ENCODE measurements around the gene CELF1.

Gene CELF1

GRCh38 chr11:47436726-47437125 is 116.2 kb downstream of the CELF1 start:
- no peak for DNase-seq (ENCODE audit: extremely low read depth, low read depth)

GRCh38 chr11:47435687-47436086 is 117.2 kb downstream of the CELF1 start:
- no peak for DNase-seq (ENCODE audit: extremely low read depth, low read depth)
- TF ChIP-seq, protein P1, sequence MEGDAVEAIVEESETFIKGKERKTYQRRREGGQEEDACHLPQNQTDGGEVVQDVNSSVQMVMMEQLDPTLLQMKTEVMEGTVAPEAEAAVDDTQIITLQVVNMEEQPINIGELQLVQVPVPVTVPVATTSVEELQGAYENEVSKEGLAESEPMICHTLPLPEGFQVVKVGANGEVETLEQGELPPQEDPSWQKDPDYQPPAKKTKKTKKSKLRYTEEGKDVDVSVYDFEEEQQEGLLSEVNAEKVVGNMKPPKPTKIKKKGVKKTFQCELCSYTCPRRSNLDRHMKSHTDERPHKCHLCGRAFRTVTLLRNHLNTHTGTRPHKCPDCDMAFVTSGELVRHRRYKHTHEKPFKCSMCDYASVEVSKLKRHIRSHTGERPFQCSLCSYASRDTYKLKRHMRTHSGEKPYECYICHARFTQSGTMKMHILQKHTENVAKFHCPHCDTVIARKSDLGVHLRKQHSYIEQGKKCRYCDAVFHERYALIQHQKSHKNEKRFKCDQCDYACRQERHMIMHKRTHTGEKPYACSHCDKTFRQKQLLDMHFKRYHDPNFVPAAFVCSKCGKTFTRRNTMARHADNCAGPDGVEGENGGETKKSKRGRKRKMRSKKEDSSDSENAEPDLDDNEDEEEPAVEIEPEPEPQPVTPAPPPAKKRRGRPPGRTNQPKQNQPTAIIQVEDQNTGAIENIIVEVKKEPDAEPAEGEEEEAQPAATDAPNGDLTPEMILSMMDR (IDR thresholded peaks at IDR 0.05; ENCODE audit: low read depth, low read length), result no peak

More at GRCh38 chr11:47436726-47437125, 116.2 kb downstream of the CELF1 start:
- TF ChIP-seq, protein P1 (IDR thresholded peaks at IDR 0.05; ENCODE audit: low read depth, low read length), result no peak

DNA sequence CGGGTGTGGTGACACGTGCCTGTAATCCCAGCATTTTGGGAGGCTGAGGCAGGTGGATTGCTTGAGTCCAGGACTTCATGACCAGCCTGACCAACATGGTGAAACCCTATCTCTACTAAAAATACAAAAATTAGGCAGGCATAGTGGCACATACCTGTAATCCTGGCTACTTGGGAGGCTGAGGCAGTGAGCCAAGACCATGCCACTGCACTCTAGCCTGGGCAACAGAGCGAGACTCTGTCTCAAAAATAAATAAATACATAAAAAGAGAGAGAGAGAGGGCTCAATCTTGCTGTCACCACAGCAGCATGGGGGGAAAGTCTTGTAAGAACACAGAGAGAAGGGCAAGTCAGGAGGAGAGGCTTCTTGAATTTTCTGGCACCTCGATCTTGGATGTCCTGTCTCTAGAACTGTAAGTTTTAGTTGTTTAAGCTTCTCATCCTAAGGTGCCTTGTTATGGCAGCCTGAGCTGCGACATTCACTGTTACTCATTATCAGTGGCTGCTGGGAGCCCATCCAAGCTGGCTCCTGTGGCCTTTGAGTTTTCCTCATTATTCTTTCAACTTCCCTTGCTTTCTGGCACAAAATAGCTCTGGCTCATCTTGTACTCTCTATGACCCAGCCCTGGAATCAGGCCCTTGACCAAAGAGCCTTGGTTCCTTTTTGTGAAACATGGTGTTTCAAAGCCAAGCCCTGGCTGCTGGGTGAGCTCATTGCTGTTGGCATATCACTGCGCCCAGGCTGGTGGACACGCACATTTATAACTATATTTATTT is 118.7 kb downstream of the CELF1 start:
- peak; percentile 64 for DNase-seq (ENCODE audit: extremely low read depth, low read depth)
- TF ChIP-seq, protein P1 (IDR thresholded peaks at IDR 0.05; ENCODE audit: low read depth, low read length), result no peak

DNA sequence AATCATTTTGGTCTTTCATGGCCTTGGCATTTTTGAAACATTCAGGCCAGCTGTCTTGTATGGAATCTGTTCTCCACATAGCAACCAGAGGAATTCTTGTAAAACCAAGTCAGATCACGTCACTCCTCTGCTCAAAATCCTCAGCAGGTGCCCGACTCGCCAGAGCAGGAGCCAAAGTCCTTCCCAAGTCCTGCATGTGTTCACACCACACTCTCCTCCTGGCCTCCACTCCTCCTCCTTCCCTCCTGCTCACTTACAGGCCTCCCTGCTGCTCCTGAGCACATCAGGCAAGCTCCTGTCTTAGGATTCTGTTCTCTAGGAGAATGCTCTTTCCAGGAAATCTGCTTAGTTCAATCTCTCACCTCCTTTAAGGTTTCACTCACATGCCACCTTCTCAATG is 119.8 kb downstream of the CELF1 start:
- TF ChIP-seq, protein P1 (IDR thresholded peaks at IDR 0.05; ENCODE audit: low read depth, low read length), result no peak
- DNase-seq (ENCODE audit: extremely low read depth, low read depth), result no peak

GRCh38 chr11:47431356-47432083 is 121.4 kb downstream of the CELF1 start:
- TF ChIP-seq, protein P1 (IDR thresholded peaks at IDR 0.05; ENCODE audit: low read depth, low read length), result no peak
- no peak for DNase-seq (ENCODE audit: extremely low read depth, low read depth)

DNA sequence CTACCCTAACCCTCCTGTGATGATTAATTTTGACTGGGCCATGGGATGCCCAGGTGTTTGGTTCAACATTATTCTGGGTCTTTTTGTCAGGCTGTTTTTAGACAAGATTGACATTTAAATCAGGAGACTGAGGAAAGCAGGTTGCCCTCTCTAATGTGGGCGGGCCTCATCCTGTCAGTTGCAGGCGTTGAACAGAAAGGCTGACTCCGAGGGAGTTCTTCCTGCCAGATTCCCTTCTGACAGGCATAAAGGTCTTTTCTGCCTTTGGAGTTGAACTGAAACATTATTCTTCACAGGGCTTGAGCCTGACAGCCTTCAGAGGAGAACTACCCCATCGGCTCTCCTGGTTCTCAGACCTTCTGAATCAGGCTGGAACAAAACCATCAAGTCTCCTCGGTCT is 122.4 kb downstream of the CELF1 start:
- TF ChIP-seq, protein P1 (IDR thresholded peaks at IDR 0.05; ENCODE audit: low read depth, low read length), result no peak
- DNase-seq (ENCODE audit: extremely low read depth, low read depth), result no peak
